HL-60 (cell line): ENCODE data around the gene STARD4.

Experiments used
- CTCF ChIP-seq: IDR thresholded peaks from one replicate; pipeline ENCODE4 v1.5.1; 2011; ENCODE audit warnings: low read length, control low read depth, inconsistent platforms; ENCODE audit not compliant: insufficient read depth
- GABPA ChIP-seq: IDR thresholded peaks from 2 replicates; pipeline ENCODE4 v1.6.1; 2012; ENCODE audit warnings: low read depth
- POLR2AphosphoS5 ChIP-seq: IDR thresholded peaks from 2 replicates; pipeline ENCODE4 v1.6.1; 2012; ENCODE audit warnings: low read depth
- REST ChIP-seq: IDR thresholded peaks from 2 replicates; pipeline ENCODE4 v1.6.1; 2012; ENCODE audit warnings: low read depth; ENCODE audit not compliant: insufficient replicate concordance
- SPI1 ChIP-seq: IDR thresholded peaks from 2 replicates; pipeline ENCODE4 v1.6.1; 2012; ENCODE audit warnings: low read depth, mild to moderate bottlenecking, borderline replicate concordance

- TF ChIP-seq POLR2AphosphoS5: no peak
- no peak for TF ChIP-seq CTCF
- TF ChIP-seq GABPA: no peak
- TF ChIP-seq REST: no peak
- TF ChIP-seq SPI1: no peak
These were observed 5.6 kb upstream of the STARD4 start for GRCh38 chr5:111517853-111518501.
